Measurements from ENCODE around the gene ZBTB5.
"Not testable (repeated sequence)": the region's sequence is repeated elsewhere in the genome, so short reads cannot be mapped to it uniquely, and the experiment has no call there.

DNA sequence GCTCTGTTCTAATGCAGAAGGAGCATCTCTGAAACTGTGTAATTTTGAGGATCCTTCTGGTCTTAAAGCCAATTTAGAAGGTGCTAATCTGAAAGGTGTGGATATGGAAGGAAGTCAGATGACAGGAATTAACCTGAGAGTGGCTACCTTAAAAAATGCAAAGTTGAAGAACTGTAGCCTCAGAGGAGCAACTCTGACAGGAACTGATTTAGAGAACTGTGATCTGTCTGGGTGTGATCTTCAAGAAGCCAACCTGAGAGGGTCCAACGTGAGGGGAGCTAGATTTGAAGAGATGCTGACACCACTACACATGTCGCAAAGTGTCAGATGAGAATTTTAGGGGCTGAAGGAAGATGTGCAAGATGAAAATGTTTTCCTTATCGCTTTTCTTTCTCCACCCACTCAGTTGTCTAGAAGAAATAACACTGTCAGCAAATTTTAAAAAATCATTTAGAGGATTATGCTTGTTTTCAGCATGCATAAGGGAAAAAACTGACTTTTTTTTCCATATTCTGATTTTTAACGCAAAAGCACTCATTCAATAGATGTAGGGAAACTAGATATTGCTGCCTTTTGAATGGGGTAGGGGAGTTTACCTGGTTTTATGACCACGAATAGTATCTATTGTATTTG lies 12.9 kb upstream of the ZBTB5 start:
- TF ChIP-seq RAD21 (IDR thresholded peaks at IDR 0.05 in 1 of 2, conservative IDR thresholded peaks at IDR 0.05 in 1 of 2; ENCODE audit: low read depth in 2 of 2, low read length in 2 of 2), result not testable (repeated sequence)
- TF ChIP-seq, protein P1, sequence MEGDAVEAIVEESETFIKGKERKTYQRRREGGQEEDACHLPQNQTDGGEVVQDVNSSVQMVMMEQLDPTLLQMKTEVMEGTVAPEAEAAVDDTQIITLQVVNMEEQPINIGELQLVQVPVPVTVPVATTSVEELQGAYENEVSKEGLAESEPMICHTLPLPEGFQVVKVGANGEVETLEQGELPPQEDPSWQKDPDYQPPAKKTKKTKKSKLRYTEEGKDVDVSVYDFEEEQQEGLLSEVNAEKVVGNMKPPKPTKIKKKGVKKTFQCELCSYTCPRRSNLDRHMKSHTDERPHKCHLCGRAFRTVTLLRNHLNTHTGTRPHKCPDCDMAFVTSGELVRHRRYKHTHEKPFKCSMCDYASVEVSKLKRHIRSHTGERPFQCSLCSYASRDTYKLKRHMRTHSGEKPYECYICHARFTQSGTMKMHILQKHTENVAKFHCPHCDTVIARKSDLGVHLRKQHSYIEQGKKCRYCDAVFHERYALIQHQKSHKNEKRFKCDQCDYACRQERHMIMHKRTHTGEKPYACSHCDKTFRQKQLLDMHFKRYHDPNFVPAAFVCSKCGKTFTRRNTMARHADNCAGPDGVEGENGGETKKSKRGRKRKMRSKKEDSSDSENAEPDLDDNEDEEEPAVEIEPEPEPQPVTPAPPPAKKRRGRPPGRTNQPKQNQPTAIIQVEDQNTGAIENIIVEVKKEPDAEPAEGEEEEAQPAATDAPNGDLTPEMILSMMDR (IDR thresholded peaks at IDR 0.05; ENCODE audit: control extremely low read depth in 1 of 3, insufficient read depth in 1 of 3, low read depth in 1 of 3, low read length in 3 of 3), result not testable (repeated sequence)

Measured in H1 (cell line).